Vagina (tissue), 2 donors: ENCODE results near the gene C11orf87. TPM values are rescaled to one million over a fixed set of nuclear protein-coding genes. Genes with fewer than 3 reads are reported as not detected.

ENCODE experiments used
- DNase-seq, 2 donors: peaks; one replicate each; pipeline ENCODE4 v3.0.0-alpha.2; 2017; ENCODE audit errors: extremely low spot score in 2 of 2
- H3K27ac ChIP-seq: fragments of 200-600 bp; sonication (generic); one replicate; pipeline ENCODE4 v1.5.1; 2019
- H3K27me3 ChIP-seq: fragments of 200-600 bp; sonication (generic); one replicate; pipeline ENCODE4 v1.5.1; 2019
- H3K36me3 ChIP-seq, 2 donors: fragments of 200-600 bp; sonication (generic); one replicate each; pipeline ENCODE4 v1.5.1; 2017 to 2019
- H3K4me1 ChIP-seq: fragments of 200-600 bp; sonication (generic); one replicate; pipeline ENCODE4 v1.5.1; 2019
- H3K4me3 ChIP-seq, 2 donors: fragments of 200-600 bp; sonication (generic); 1 replicate in 1 of 2; 2 replicates in 1 of 2; pipeline ENCODE4 v1.5.1; 2016 to 2019
- H3K9me3 ChIP-seq: fragments of 200-600 bp; sonication (generic); one replicate; pipeline ENCODE4 v1.5.1; 2019
- CTCF ChIP-seq, 3 experiments: fragments of 450-650 bp in 2 of 3; fragments of 200-600 bp in 1 of 3; sonication (generic) in 1 of 3; IDR thresholded peaks; one replicate each; pipeline ENCODE4 v1.5.1; 2017 to 2019; ENCODE audit warnings: antibody characterized with exemption in 3 of 3, mild to moderate bottlenecking in 2 of 3, moderate library complexity in 2 of 3
- POLR2A ChIP-seq, 2 donors: fragments of 450-650 bp; IDR thresholded peaks; one replicate each; pipeline ENCODE4 v1.6.1; 2017; ENCODE audit warnings: antibody characterized with exemption in 2 of 2, mild to moderate bottlenecking in 2 of 2, moderate library complexity in 2 of 2
- POLR2AphosphoS5 ChIP-seq, 2 donors: sonication (generic); formaldehyde crosslinking; IDR thresholded peaks; one replicate each; pipeline ENCODE4 v1.9.0; 2017; ENCODE audit warnings: antibody characterized with exemption in 2 of 2, mild to moderate bottlenecking in 2 of 2, low read depth in 1 of 2; ENCODE audit not compliant: insufficient read depth in 1 of 2
- intact Hi-C: fragments of 100-400 bp; cut with DNase I; formaldehyde crosslinking; loops from one replicate; pipeline ENCODE4 v1.15.1; 2023
- total RNA-seq: library from RNA; depleted of rRNA; stranded (reverse); fragments of >200 nt; gene quantifications from one replicate; pipeline ENCODE4 v1.2.3, GENCODE V29; 2016

C11orf87 gene
- total RNA-seq, 1 donor from 2014 or later: not detected

GRCh38 chr11:109425554-109425953, 3.6 kb downstream of the C11orf87 start:
- intact Hi-C loops: no loop called here

GRCh38 chr11:109426442-109427240, 4.7 kb downstream of the C11orf87 start:
- Histone ChIP-seq H3K9me3 (no peaks in the 10 kb centered on the region), H3K36me3 (no peaks in the 10 kb centered on the region), H3K4me3 (no peak overlapping the region), H3K27me3 (no peaks in the 10 kb centered on the region), H3K27ac (no peak overlapping the region), H3K4me1 (peaks cover 19% of the 10 kb centered on the region)
- intact Hi-C loops: no loop called here
- no peak for DNase-seq
- no peak for TF ChIP-seq CTCF (IDR thresholded peaks at IDR 0.05)
- TF ChIP-seq POLR2A (IDR thresholded peaks at IDR 0.05): no peak
- TF ChIP-seq POLR2AphosphoS5 (IDR thresholded peaks at IDR 0.05; ENCODE audit: insufficient read depth in 1 of 2, low read depth in 1 of 2): no peak

More at GRCh38 chr11:109425554-109425953, 3.6 kb downstream of the C11orf87 start:
- no peak for TF ChIP-seq POLR2AphosphoS5 (IDR thresholded peaks at IDR 0.05; ENCODE audit: insufficient read depth in 1 of 2, low read depth in 1 of 2)
- TF ChIP-seq CTCF (IDR thresholded peaks at IDR 0.05): no peak
- no peak for TF ChIP-seq POLR2A (IDR thresholded peaks at IDR 0.05)
- Histone ChIP-seq H3K27ac (no peak overlapping the region), H3K4me3 (no peak overlapping the region), H3K9me3 (no peaks in the 10 kb centered on the region), H3K36me3 (no peaks in the 10 kb centered on the region), H3K4me1 (peaks cover 19% of the 10 kb centered on the region), H3K27me3 (no peaks in the 10 kb centered on the region)
- no peak for DNase-seq

GRCh38 chr11:109432105-109432504, 10.1 kb downstream of the C11orf87 start:
- Histone ChIP-seq H3K27ac (no peak overlapping the region), H3K4me1 (no peaks in the 10 kb centered on the region), H3K4me3 (no peak overlapping the region), H3K36me3 (no peaks in the 10 kb centered on the region), H3K9me3 (no peaks in the 10 kb centered on the region), H3K27me3 (no peaks in the 10 kb centered on the region)
- TF ChIP-seq POLR2A (IDR thresholded peaks at IDR 0.05) (no peak), POLR2AphosphoS5 (IDR thresholded peaks at IDR 0.05; ENCODE audit: insufficient read depth in 1 of 2, low read depth in 1 of 2) (no peak), CTCF (IDR thresholded peaks at IDR 0.05) (no peak)
- intact Hi-C loops: no loop called here
- DNase-seq: no peak

DNA sequence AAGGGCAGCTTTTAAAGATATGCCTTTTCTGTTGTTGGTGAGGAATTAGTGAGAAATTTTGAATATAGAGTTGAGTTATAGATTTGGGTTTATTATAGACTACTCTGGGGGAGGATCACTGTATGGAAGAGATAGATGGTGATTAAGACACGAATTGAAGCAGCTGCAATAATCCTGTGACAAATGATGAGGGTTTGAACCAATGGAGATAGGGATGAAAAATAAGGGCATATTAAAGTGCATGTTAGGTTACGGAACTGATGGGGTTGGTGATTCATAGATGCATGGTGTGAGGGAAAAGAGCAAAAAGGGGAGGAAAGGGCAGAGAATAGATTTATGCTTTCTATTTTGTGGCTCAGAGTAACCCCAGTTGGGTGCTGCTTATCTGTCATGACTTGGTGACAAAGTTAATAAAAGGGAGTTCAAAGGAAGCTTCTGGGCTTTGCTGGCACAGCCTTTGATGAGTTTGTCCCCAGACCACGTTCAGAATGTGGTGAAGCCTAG, 11.8 kb downstream of the C11orf87 start:
- no peak for DNase-seq
- Histone ChIP-seq H3K27ac (no peak overlapping the region), H3K4me3 (no peak overlapping the region), H3K9me3 (no peaks in the 10 kb centered on the region), H3K27me3 (no peaks in the 10 kb centered on the region), H3K36me3 (no peaks in the 10 kb centered on the region), H3K4me1 (no peaks in the 10 kb centered on the region)
- intact Hi-C loops: no loop called here
- no peak for TF ChIP-seq POLR2AphosphoS5 (IDR thresholded peaks at IDR 0.05; ENCODE audit: insufficient read depth in 1 of 2, low read depth in 1 of 2)
- no peak for TF ChIP-seq POLR2A (IDR thresholded peaks at IDR 0.05)
- TF ChIP-seq CTCF (IDR thresholded peaks at IDR 0.05): no peak

- H3K27me3 ChIP-seq: no peaks in the 10 kb centered on the region
- no peaks in the 10 kb centered on the region for H3K4me1 ChIP-seq
- DNase-seq: no peak
- H3K4me3 ChIP-seq: no peak overlapping the region
- H3K36me3 ChIP-seq: no peaks in the 10 kb centered on the region
- intact Hi-C loops: no loop called here
- TF ChIP-seq CTCF (IDR thresholded peaks at IDR 0.05) (no peak), POLR2A (IDR thresholded peaks at IDR 0.05) (no peak), POLR2AphosphoS5 (IDR thresholded peaks at IDR 0.05; ENCODE audit: insufficient read depth in 1 of 2, low read depth in 1 of 2) (no peak)
- H3K27ac ChIP-seq: no peak overlapping the region
- no peaks in the 10 kb centered on the region for H3K9me3 ChIP-seq
Measured at GRCh38 chr11:109435121-109435742, 13.2 kb downstream of the C11orf87 start.
